Thyroid gland (tissue), 4 donors: Measurements from ENCODE around the gene OVCA2.

Experiments used
- POLR2A ChIP-seq, 2 donors: fragments of 450-650 bp; IDR thresholded peaks; one replicate each; pipeline ENCODE4 v1.6.1; 2017; ENCODE audit warnings: antibody characterized with exemption in 2 of 2, mild to moderate bottlenecking in 2 of 2, moderate library complexity in 1 of 2
- TF ChIP-seq, protein P1 (sequence below), 6 experiments: fragments of 200-600 bp in 3 of 6; fragments of 450-650 bp in 3 of 6; sonication (generic) in 3 of 6; IDR thresholded peaks; one replicate each; pipeline ENCODE4 v1.5.1; 2016 to 2019; ENCODE audit warnings: antibody characterized with exemption in 6 of 6, mild to moderate bottlenecking in 2 of 6, inconsistent platforms in 1 of 6, moderate library complexity in 1 of 6

DNA sequence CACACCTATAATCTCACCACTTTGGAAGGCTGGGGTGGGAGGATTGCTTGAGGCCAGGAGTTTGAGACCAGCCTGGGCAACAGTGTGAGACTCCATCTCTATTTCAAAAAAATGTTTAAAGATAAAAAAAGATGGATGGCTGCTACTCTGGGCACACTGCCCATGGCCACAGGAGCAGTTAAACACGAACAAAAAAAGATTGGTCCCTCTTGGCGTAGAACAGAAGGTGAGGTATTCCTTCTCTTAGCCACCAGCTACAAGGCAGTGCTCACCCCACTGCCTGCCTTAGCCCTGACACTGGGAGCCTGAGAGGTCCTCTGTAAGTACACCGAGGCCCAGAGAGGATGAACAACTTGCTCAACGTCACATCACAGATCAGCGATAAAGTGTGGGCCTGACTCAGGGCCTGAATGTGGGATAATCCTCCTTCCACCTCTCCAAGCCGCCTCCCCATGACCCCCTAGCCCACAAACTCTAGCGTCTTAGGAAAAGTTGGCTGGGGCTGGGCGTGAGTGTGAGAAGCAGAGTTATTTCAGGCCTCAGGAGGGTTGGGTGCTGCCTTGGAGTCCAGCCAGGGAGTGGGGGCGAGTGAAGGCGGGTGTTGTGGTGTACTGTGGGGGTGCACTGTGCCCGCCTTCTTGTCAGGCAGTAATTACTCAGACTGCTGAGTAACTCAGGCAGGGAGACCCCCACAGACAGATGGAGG, 14.1 kb upstream of the OVCA2 start:
- TF ChIP-seq, protein P1, sequence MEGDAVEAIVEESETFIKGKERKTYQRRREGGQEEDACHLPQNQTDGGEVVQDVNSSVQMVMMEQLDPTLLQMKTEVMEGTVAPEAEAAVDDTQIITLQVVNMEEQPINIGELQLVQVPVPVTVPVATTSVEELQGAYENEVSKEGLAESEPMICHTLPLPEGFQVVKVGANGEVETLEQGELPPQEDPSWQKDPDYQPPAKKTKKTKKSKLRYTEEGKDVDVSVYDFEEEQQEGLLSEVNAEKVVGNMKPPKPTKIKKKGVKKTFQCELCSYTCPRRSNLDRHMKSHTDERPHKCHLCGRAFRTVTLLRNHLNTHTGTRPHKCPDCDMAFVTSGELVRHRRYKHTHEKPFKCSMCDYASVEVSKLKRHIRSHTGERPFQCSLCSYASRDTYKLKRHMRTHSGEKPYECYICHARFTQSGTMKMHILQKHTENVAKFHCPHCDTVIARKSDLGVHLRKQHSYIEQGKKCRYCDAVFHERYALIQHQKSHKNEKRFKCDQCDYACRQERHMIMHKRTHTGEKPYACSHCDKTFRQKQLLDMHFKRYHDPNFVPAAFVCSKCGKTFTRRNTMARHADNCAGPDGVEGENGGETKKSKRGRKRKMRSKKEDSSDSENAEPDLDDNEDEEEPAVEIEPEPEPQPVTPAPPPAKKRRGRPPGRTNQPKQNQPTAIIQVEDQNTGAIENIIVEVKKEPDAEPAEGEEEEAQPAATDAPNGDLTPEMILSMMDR (IDR thresholded peaks at IDR 0.05), result no peak
- no peak for TF ChIP-seq POLR2A (IDR thresholded peaks at IDR 0.05)
